ENCODE results near the gene KIAA1328. TPM values are rescaled to one million over a fixed set of nuclear protein-coding genes. Genes with fewer than 3 reads are reported as not detected.

KIAA1328 gene
- total RNA-seq, 1 experiment from 2014 or later, result 10.2 TPM

GRCh38 chr18:37247497-37248161 is 418.7 kb downstream of the KIAA1328 start:
- intact Hi-C loops (cut with micrococcal nuclease; ENCODE audit: unreplicated experiment), result no loop called here
- Mint-ChIP-seq H3K4me3 (ENCODE audit: low read depth, unreplicated experiment) (no peak overlapping the region), H3K4me1 (ENCODE audit: low read depth, unreplicated experiment) (peaks cover 43% of the 10 kb centered on the region), H3K27ac (ENCODE audit: unreplicated experiment) (no peak overlapping the region), H3K9me3 (ENCODE audit: low read depth, unreplicated experiment) (no peaks in the 10 kb centered on the region), H3K36me3 (ENCODE audit: insufficient read depth, unreplicated experiment) (peaks cover 11% of the 10 kb centered on the region), H3K27me3 (ENCODE audit: unreplicated experiment) (no peaks in the 10 kb centered on the region)
- DNase-seq, result no peak
- CTCF ChIA-PET, result interaction anchor here (0.6 kb wide), 1 partner anchor 145 kb away, joined by 3 read pairs; no protein-coding TSS in a partner anchor
- no TSS peak for BruUV-seq (replicated peaks)
- no peak for TF ChIP-seq CTCF (IDR thresholded peaks at IDR 0.05; ENCODE audit: unreplicated experiment)

- no peak overlapping the region for H3K4me3 Mint-ChIP-seq (ENCODE audit: low read depth, unreplicated experiment)
Observed at GRCh38 chr18:37248281-37248680, 419.4 kb downstream of the KIAA1328 start.

GRCh38 chr18:37249171-37249886 is 420.4 kb downstream of the KIAA1328 start:
- H3K4me1 Mint-ChIP-seq (ENCODE audit: low read depth, unreplicated experiment), result peaks cover 46% of the 10 kb centered on the region
- no peak for TF ChIP-seq CTCF (IDR thresholded peaks at IDR 0.05; ENCODE audit: unreplicated experiment)
- H3K27ac Mint-ChIP-seq (ENCODE audit: unreplicated experiment), result no peak overlapping the region
- intact Hi-C loops (cut with micrococcal nuclease; ENCODE audit: unreplicated experiment), result no loop called here
- peaks cover 25% of the 10 kb centered on the region for H3K36me3 Mint-ChIP-seq (ENCODE audit: insufficient read depth, unreplicated experiment)
- H3K9me3 Mint-ChIP-seq (ENCODE audit: low read depth, unreplicated experiment), result no peaks in the 10 kb centered on the region
- CTCF ChIA-PET, result no interaction called here
- no peak for DNase-seq
- H3K27me3 Mint-ChIP-seq (ENCODE audit: unreplicated experiment), result no peaks in the 10 kb centered on the region
- no TSS peak for BruUV-seq (replicated peaks)
- H3K4me3 Mint-ChIP-seq (ENCODE audit: low read depth, unreplicated experiment), result no peak overlapping the region

More at GRCh38 chr18:37248281-37248680, 419.4 kb downstream of the KIAA1328 start:
- Mint-ChIP-seq H3K36me3 (ENCODE audit: insufficient read depth, unreplicated experiment) (peaks cover 18% of the 10 kb centered on the region), H3K4me1 (ENCODE audit: low read depth, unreplicated experiment) (peaks cover 46% of the 10 kb centered on the region), H3K9me3 (ENCODE audit: low read depth, unreplicated experiment) (no peaks in the 10 kb centered on the region), H3K27me3 (ENCODE audit: unreplicated experiment) (no peaks in the 10 kb centered on the region), H3K27ac (ENCODE audit: unreplicated experiment) (no peak overlapping the region)
- no peak for DNase-seq
- intact Hi-C loops (cut with micrococcal nuclease; ENCODE audit: unreplicated experiment), result no loop called here
- CTCF ChIA-PET, result interaction anchor here (0.6 kb wide), 2 partner anchors 145 to 1660 kb away, joined by 3 read pairs; no protein-coding TSS in a partner anchor
- no TSS peak for BruUV-seq (replicated peaks)
- TF ChIP-seq CTCF (IDR thresholded peaks at IDR 0.05; ENCODE audit: unreplicated experiment), result no peak

GRCh38 chr18:37249895-37250618 is 421.1 kb downstream of the KIAA1328 start:
- no peak for DNase-seq
- Mint-ChIP-seq H3K4me1 (ENCODE audit: low read depth, unreplicated experiment) (peaks cover 46% of the 10 kb centered on the region), H3K4me3 (ENCODE audit: low read depth, unreplicated experiment) (no peak overlapping the region), H3K27me3 (ENCODE audit: unreplicated experiment) (no peaks in the 10 kb centered on the region), H3K27ac (ENCODE audit: unreplicated experiment) (no peak overlapping the region), H3K9me3 (ENCODE audit: low read depth, unreplicated experiment) (no peaks in the 10 kb centered on the region), H3K36me3 (ENCODE audit: insufficient read depth, unreplicated experiment) (peaks cover 30% of the 10 kb centered on the region)
- CTCF ChIA-PET, result no interaction called here
- no TSS peak for BruUV-seq (replicated peaks)
- no peak for TF ChIP-seq CTCF (IDR thresholded peaks at IDR 0.05; ENCODE audit: unreplicated experiment)
- intact Hi-C loops (cut with micrococcal nuclease; ENCODE audit: unreplicated experiment), result loop anchor here (5.0 to 10.0 kb wide), 3 partner anchors 73 to 415 kb away; no protein-coding TSS in a partner anchor

Data from Calu3 (cell line).